Measurements from ENCODE around the gene YWHAG. TPM values are rescaled to one million over a fixed set of nuclear protein-coding genes. Genes with fewer than 3 reads are reported as not detected.

The YWHAG gene
- total RNA-seq, 1 donor = 121 TPM

- Histone ChIP-seq H2AFZ (ENCODE audit: low read length) (no peak overlapping the region), H4K20me1 (ENCODE audit: insufficient read depth, low read length) (peaks cover 88% of the 10 kb centered on the region), H3K4me2 (ENCODE audit: insufficient read depth, low read length) (no peak overlapping the region), H3K27me3 (ENCODE audit: insufficient read depth, low read length) (no peaks in the 10 kb centered on the region), H3K4me3 (ENCODE audit: insufficient read depth, low read length) (no peak overlapping the region), H3K79me2 (ENCODE audit: insufficient read depth, low read length) (peaks cover 98% of the 10 kb centered on the region), H3K4me1 (ENCODE audit: insufficient read depth, low read length) (peaks cover 12% of the 10 kb centered on the region), H3K9me3 (ENCODE audit: low read depth, low read length) (no peaks in the 10 kb centered on the region), H3K27ac (ENCODE audit: low read depth, low read length) (no peak overlapping the region), H3K36me3 (ENCODE audit: insufficient read depth, low read length) (peaks cover 44% of the 10 kb centered on the region)
- no peak for DNase-seq (ENCODE audit: insufficient read length, low spot score, missing footprints)
- TF ChIP-seq CTCF (IDR thresholded peaks at IDR 0.05; ENCODE audit: extremely low read depth, low read depth, low read length) = no peak
Observed at GRCh38 chr7:76334320-76334967, 24.3 kb downstream of the YWHAG start.

GRCh38 chr7:76333511-76334101, 25.2 kb downstream of the YWHAG start:
- DNase-seq (ENCODE audit: insufficient read length, low spot score, missing footprints) = peak; percentile 51
- Histone ChIP-seq H3K27me3 (ENCODE audit: insufficient read depth, low read length) (no peaks in the 10 kb centered on the region), H3K4me2 (ENCODE audit: insufficient read depth, low read length) (no peak overlapping the region), H3K9me3 (ENCODE audit: low read depth, low read length) (no peaks in the 10 kb centered on the region), H3K79me2 (ENCODE audit: insufficient read depth, low read length) (peaks cover 98% of the 10 kb centered on the region), H3K27ac (ENCODE audit: low read depth, low read length) (peak overlapping the region; percentile 63), H4K20me1 (ENCODE audit: insufficient read depth, low read length) (peaks cover 90% of the 10 kb centered on the region), H2AFZ (ENCODE audit: low read length) (no peak overlapping the region), H3K4me3 (ENCODE audit: insufficient read depth, low read length) (no peak overlapping the region), H3K4me1 (ENCODE audit: insufficient read depth, low read length) (peaks cover 12% of the 10 kb centered on the region), H3K36me3 (ENCODE audit: insufficient read depth, low read length) (peaks cover 53% of the 10 kb centered on the region)
- TF ChIP-seq CTCF (IDR thresholded peaks at IDR 0.05; ENCODE audit: extremely low read depth, low read depth, low read length) = no peak

GRCh38 chr7:76332078-76332477, 26.7 kb downstream of the YWHAG start:
- H3K27ac ChIP-seq (ENCODE audit: low read depth, low read length) = no peak overlapping the region
- DNase-seq (ENCODE audit: insufficient read length, low spot score, missing footprints) = no peak
- TF ChIP-seq CTCF (IDR thresholded peaks at IDR 0.05; ENCODE audit: extremely low read depth, low read depth, low read length) = no peak
- peaks cover 16% of the 10 kb centered on the region for H3K4me1 ChIP-seq (ENCODE audit: insufficient read depth, low read length)
- H3K4me2 ChIP-seq (ENCODE audit: insufficient read depth, low read length) = no peak overlapping the region
- no peaks in the 10 kb centered on the region for H3K9me3 ChIP-seq (ENCODE audit: low read depth, low read length)
- H3K27me3 ChIP-seq (ENCODE audit: insufficient read depth, low read length) = no peaks in the 10 kb centered on the region
- H3K4me3 ChIP-seq (ENCODE audit: insufficient read depth, low read length) = no peak overlapping the region
- peaks cover 98% of the 10 kb centered on the region for H3K79me2 ChIP-seq (ENCODE audit: insufficient read depth, low read length)
- peaks cover 87% of the 10 kb centered on the region for H4K20me1 ChIP-seq (ENCODE audit: insufficient read depth, low read length)
- H3K36me3 ChIP-seq (ENCODE audit: insufficient read depth, low read length) = peaks cover 64% of the 10 kb centered on the region
- no peak overlapping the region for H2AFZ ChIP-seq (ENCODE audit: low read length)

GRCh38 chr7:76330673-76331072, 28.1 kb downstream of the YWHAG start:
- peak; percentile 20 for TF ChIP-seq CTCF (IDR thresholded peaks at IDR 0.05; ENCODE audit: extremely low read depth, low read depth, low read length)
- Histone ChIP-seq H2AFZ (ENCODE audit: low read length) (no peak overlapping the region), H3K27ac (ENCODE audit: low read depth, low read length) (no peak overlapping the region), H3K4me2 (ENCODE audit: insufficient read depth, low read length) (no peak overlapping the region), H3K4me3 (ENCODE audit: insufficient read depth, low read length) (no peak overlapping the region), H3K36me3 (ENCODE audit: insufficient read depth, low read length) (peaks cover 73% of the 10 kb centered on the region), H3K9me3 (ENCODE audit: low read depth, low read length) (no peaks in the 10 kb centered on the region), H3K79me2 (ENCODE audit: insufficient read depth, low read length) (peaks cover 98% of the 10 kb centered on the region), H4K20me1 (ENCODE audit: insufficient read depth, low read length) (peaks cover 86% of the 10 kb centered on the region), H3K4me1 (ENCODE audit: insufficient read depth, low read length) (peaks cover 23% of the 10 kb centered on the region), H3K27me3 (ENCODE audit: insufficient read depth, low read length) (no peaks in the 10 kb centered on the region)
- DNase-seq (ENCODE audit: insufficient read length, low spot score, missing footprints) = no peak

Data from osteoblast (primary cell).